HepG2 (cell line): ENCODE measurements around the gene CDIP1. TPM values are rescaled to one million over a fixed set of nuclear protein-coding genes. Genes with fewer than 3 reads are reported as not detected.
A peak's percentile ranks its signal among the peaks of the same experiment; 100 is the strongest.

Source experiments
- CTCF ChIP-seq: sonication (generic); formaldehyde crosslinking; IDR thresholded peaks from 2 replicates; pipeline ENCODE4 v1.5.0; 2020; ENCODE audit warnings: mild to moderate bottlenecking, missing genetic modification reagents, moderate library complexity
- DR1 ChIP-seq: sonication (generic); formaldehyde crosslinking; IDR thresholded peaks from 2 replicates; pipeline ENCODE4 v1.8.0; 2021; ENCODE audit warnings: mild to moderate bottlenecking, missing genetic modification reagents, inconsistent platforms
- DZIP1 ChIP-seq: sonication (generic); formaldehyde crosslinking; IDR thresholded peaks from 2 replicates; pipeline ENCODE4 v1.5.0; 2020; ENCODE audit warnings: mild to moderate bottlenecking, missing genetic modification reagents
- EP300 ChIP-seq, 3 experiments: sonication (generic) in 1 of 3; formaldehyde crosslinking in 1 of 3; IDR thresholded peaks; 2 replicates each; pipeline versions ENCODE4 v1.5.1 to v1.6.1; 2011 to 2020; ENCODE audit warnings: low read depth in 2 of 3, low read length in 2 of 3, borderline replicate concordance in 1 of 3, improper control_type of control experiment in 1 of 3, mild to moderate bottlenecking in 1 of 3, missing genetic modification reagents in 1 of 3, moderate library complexity in 1 of 3
- ISL2 ChIP-seq: sonication (generic); formaldehyde crosslinking; IDR thresholded peaks from 2 replicates; pipeline ENCODE4 v1.5.0; 2020; ENCODE audit warnings: missing genetic modification reagents
- SPEN ChIP-seq: sonication (generic); formaldehyde crosslinking; IDR thresholded peaks from 2 replicates; pipeline ENCODE4 v1.5.1; 2020; ENCODE audit warnings: low read depth, mild to moderate bottlenecking, missing genetic modification reagents
- UBTF ChIP-seq: sonication (generic); formaldehyde crosslinking; IDR thresholded peaks from 2 replicates; pipeline ENCODE4 v1.4.0; 2020; ENCODE audit warnings: mild to moderate bottlenecking, missing genetic modification reagents
- ZMAT3 ChIP-seq: sonication (generic); formaldehyde crosslinking; conservative IDR thresholded peaks from 2 replicates; pipeline ENCODE4 v1.7.0; 2021; ENCODE audit warnings: missing genetic modification reagents
- ZNF276 ChIP-seq: sonication (generic); formaldehyde crosslinking; IDR thresholded peaks from 2 replicates; pipeline ENCODE4 v1.4.0; 2020; ENCODE audit warnings: mild to moderate bottlenecking, low read depth, missing genetic modification reagents
- ZNF512 ChIP-seq: sonication (generic); formaldehyde crosslinking; IDR thresholded peaks from 2 replicates; pipeline ENCODE4 v1.4.0; 2020; ENCODE audit warnings: mild to moderate bottlenecking, missing genetic modification reagents
- ZNF746 ChIP-seq: sonication (generic); formaldehyde crosslinking; IDR thresholded peaks from 2 replicates; pipeline ENCODE4 v1.8.0; 2022; ENCODE audit warnings: mild to moderate bottlenecking, missing genetic modification reagents
- polyA plus RNA-seq, 8 experiments: library from polyadenylated mRNA; depleted of rRNA in 3 of 8; stranded (reverse) in 7 of 8; unstranded in 1 of 8; fragments of >200 nt; fragmentation: Illumina TruSeq in 4 of 8; extraction: Trizol in 4 of 8; gene quantifications; 2 replicates each; pipeline versions ENCODE4 v1.2.1 to v1.2.3, GENCODE V29; 2011 to 2016; ENCODE audit warnings: low read depth in 4 of 8, missing spikeins in 1 of 8, mixed read lengths in 1 of 8; ENCODE audit not compliant: insufficient read depth in 1 of 8
- total RNA-seq, 5 experiments: library from RNA; depleted of rRNA; stranded (reverse); fragments of >200 nt; fragmentation: Illumina TruSeq; extraction: Trizol; gene quantifications; 2 replicates each; pipeline ENCODE4 v1.2.3, GENCODE V29; 2016; ENCODE audit warnings: low read depth in 1 of 5

CDIP1 gene
- total and polyA plus RNA-seq, 2 of the 13 experiments (the other 11 are each of a cell fraction or from before 2014, with no cell fraction given) = 31.2 to 56.7 TPM

GRCh38 chr16:4475880-4476788 lies 62.4 kb downstream of the CDIP1 start, which contains the start of gene HMOX2 (continued):
- no peak; the same call in 1 of the 2 replicates for TF ChIP-seq ZNF512 (CRISPR knock-in tag)
- peak; percentile 80 for TF ChIP-seq CTCF (CRISPR knock-in tag)
- TF ChIP-seq ZMAT3 (CRISPR knock-in tag) = peak; percentile 60; the same call in 1 of the 2 replicates
- peak; percentile 45; the same call in 1 of the 2 replicates for TF ChIP-seq ZNF746
- no peak for TF ChIP-seq ZNF276 (CRISPR knock-in tag)
- TF ChIP-seq ISL2 (CRISPR knock-in tag) = peak; percentile 28; the same call in 1 of the 2 replicates
- TF ChIP-seq EP300 (IDR thresholded peaks at IDR 0.05; ENCODE audit: low read depth in 2 of 2, low read length in 2 of 2) = 0 out of 4 replicates have a peak, but pooled peaks have one; percentile 15 to 26
- TF ChIP-seq EP300 (CRISPR knock-in tag; IDR thresholded peaks at IDR 0.05; ENCODE audit: borderline replicate concordance) = no peak
- TF ChIP-seq DR1 (CRISPR knock-in tag) = no peak; the same call in none of the 2 replicates
- peak; percentile 97 for TF ChIP-seq SPEN (CRISPR knock-in tag)
- peak; percentile 98 for TF ChIP-seq UBTF (CRISPR knock-in tag)
- peak; percentile 71 for TF ChIP-seq DZIP1
